ENCODE data around the gene TNRC18. TPM values are rescaled to one million over a fixed set of nuclear protein-coding genes. Genes with fewer than 3 reads are reported as not detected.
"Not testable (repeated sequence)": the region's sequence is repeated elsewhere in the genome, so short reads cannot be mapped to it uniquely, and the experiment has no call there.

Gene TNRC18
- total and polyA plus RNA-seq, 2 donors (not counting 3 experiments of a cell fraction or from before 2014, with no cell fraction given) = 14.8 to 64.6 TPM

GRCh38 chr7:5320391-5320790 lies 103.2 kb downstream of the TNRC18 start:
- TF ChIP-seq POLR2AphosphoS5 (IDR thresholded peaks at IDR 0.05; ENCODE audit: insufficient read depth, low read depth, low read length) (no peak), GATA2 (IDR thresholded peaks at IDR 0.05; ENCODE audit: insufficient read depth, insufficient read length, low read depth, low read length) (no peak), CTCF (IDR thresholded peaks at IDR 0.05; ENCODE audit: extremely low read depth in 1 of 2, insufficient read depth in 1 of 2, low read depth in 1 of 2, low read length in 2 of 2) (no peak), JUN (IDR thresholded peaks at IDR 0.05; ENCODE audit: borderline replicate concordance, insufficient read depth, insufficient read length, low read depth) (no peak), MYC (IDR thresholded peaks at IDR 0.05; ENCODE audit: low read depth, low read length) (no peak), EZH2 (IDR thresholded peaks at IDR 0.05; ENCODE audit: borderline replicate concordance, low read depth, low read length, severe bottlenecking) (no peak), POLR2A (IDR thresholded peaks at IDR 0.05; ENCODE audit: low read depth, low read length) (no peak), MAX (IDR thresholded peaks at IDR 0.05; ENCODE audit: insufficient read depth, insufficient read length) (no peak), FOS (IDR thresholded peaks at IDR 0.05; ENCODE audit: borderline replicate concordance, insufficient read depth, low read length) (no peak)
- dilution Hi-C loops (cut with MboI; ENCODE audit: extremely low pct_ligation_motif_present, low sequenced_read_pairs) (no loop called here), intact Hi-C loops (cut with micrococcal nuclease) (no loop called here)
- FAIRE-seq (no peak), DNase-seq (ENCODE audit: low read depth, low spot score) (no peak)
- no peak overlapping the region for H2AFZ ChIP-seq (ENCODE audit: low read depth, low read length)
- ChIA-PET CTCF (no interaction called here), POLR2A (no interaction called here)
- no peak overlapping the region for H3K9ac ChIP-seq (replicated peaks; ENCODE audit: extremely low read depth, insufficient read depth, low read length)
- no peaks in the 10 kb centered on the region for H3K79me2 ChIP-seq (ENCODE audit: control insufficient read depth, insufficient read depth, low read length)
- H3K36me3 ChIP-seq (ENCODE audit: control insufficient read depth in 2 of 2, extremely low read depth in 1 of 2, insufficient read depth in 2 of 2, low read length in 2 of 2) = peaks cover 0 to 43% of the 10 kb centered on the region in 2 experiments
- H3K9me1 ChIP-seq (replicated peaks; ENCODE audit: control insufficient read depth, extremely low read depth, insufficient read depth, low read length) = no peaks in the 10 kb centered on the region
- BruUV-seq (replicated peaks) = no TSS peak
- peaks cover 2% of the 10 kb centered on the region for H3K9me3 ChIP-seq (replicated peaks; ENCODE audit: control insufficient read depth, insufficient read depth, low read length)
- no peak overlapping the region for H3K4me3 ChIP-seq (replicated peaks in 1 of 3; ENCODE audit: insufficient read depth in 1 of 3, low read depth in 1 of 3, low read length in 3 of 3)
- no peaks in the 10 kb centered on the region for H3K27me3 ChIP-seq (ENCODE audit: control insufficient read depth in 2 of 2, insufficient read depth in 2 of 2, low read length in 2 of 2)
- H3K27ac ChIP-seq (ENCODE audit: insufficient read depth, low read depth, low read length) = no peak overlapping the region
- H3K4me1 ChIP-seq (ENCODE audit: control insufficient read depth, extremely low read depth, insufficient read depth, low read length) = no peaks in the 10 kb centered on the region
- no peaks in the 10 kb centered on the region for H4K20me1 ChIP-seq (replicated peaks; ENCODE audit: control insufficient read depth, extremely low read depth, insufficient read depth, low read length)
- no peak overlapping the region for H3K4me2 ChIP-seq (ENCODE audit: insufficient read depth, low read length)

GRCh38 chr7:5318613-5319012 lies 105.0 kb downstream of the TNRC18 start:
- H3K4me2 ChIP-seq (ENCODE audit: insufficient read depth, low read length); BruUV-seq (replicated peaks); H3K4me3 ChIP-seq (replicated peaks in 1 of 3; ENCODE audit: insufficient read depth in 1 of 3, low read depth in 1 of 3, low read length in 3 of 3); FAIRE-seq; H3K9ac ChIP-seq (replicated peaks; ENCODE audit: extremely low read depth, insufficient read depth, low read length); H3K27me3 ChIP-seq (ENCODE audit: control insufficient read depth in 2 of 2, insufficient read depth in 2 of 2, low read length in 2 of 2); H4K20me1 ChIP-seq (replicated peaks; ENCODE audit: control insufficient read depth, extremely low read depth, insufficient read depth, low read length); POLR2A ChIA-PET; H3K4me1 ChIP-seq (ENCODE audit: control insufficient read depth, extremely low read depth, insufficient read depth, low read length); H3K79me2 ChIP-seq (ENCODE audit: control insufficient read depth, insufficient read depth, low read length); H2AFZ ChIP-seq (ENCODE audit: low read depth, low read length); H3K9me3 ChIP-seq (replicated peaks; ENCODE audit: control insufficient read depth, insufficient read depth, low read length); intact Hi-C loops (cut with micrococcal nuclease); H3K9me1 ChIP-seq (replicated peaks; ENCODE audit: control insufficient read depth, extremely low read depth, insufficient read depth, low read length); H3K27ac ChIP-seq (ENCODE audit: insufficient read depth, low read depth, low read length); DNase-seq (ENCODE audit: low read depth, low spot score); dilution Hi-C loops (cut with MboI; ENCODE audit: extremely low pct_ligation_motif_present, low sequenced_read_pairs): not testable (repeated sequence)
- peaks cover 0 to 43% of the 10 kb centered on the region in 2 experiments for H3K36me3 ChIP-seq (ENCODE audit: control insufficient read depth in 2 of 2, extremely low read depth in 1 of 2, insufficient read depth in 2 of 2, low read length in 2 of 2)
- CTCF ChIA-PET = interaction anchor here (0.9 kb wide), 1 partner anchor 78 kb away, joined by 3 read pairs; no protein-coding TSS in a partner anchor
